Measurements from ENCODE around the gene RILPL2. TPM values are rescaled to one million over a fixed set of nuclear protein-coding genes. Genes with fewer than 3 reads are reported as not detected.
A peak's percentile ranks its signal among the peaks of the same experiment; 100 is the strongest.

The RILPL2 gene
- total and polyA plus RNA-seq, 9 of the 15 experiments (the other 6 are each of a cell fraction or from before 2014, with no cell fraction given), result 0.61 to 5.8 (median 4.3) TPM

DNA sequence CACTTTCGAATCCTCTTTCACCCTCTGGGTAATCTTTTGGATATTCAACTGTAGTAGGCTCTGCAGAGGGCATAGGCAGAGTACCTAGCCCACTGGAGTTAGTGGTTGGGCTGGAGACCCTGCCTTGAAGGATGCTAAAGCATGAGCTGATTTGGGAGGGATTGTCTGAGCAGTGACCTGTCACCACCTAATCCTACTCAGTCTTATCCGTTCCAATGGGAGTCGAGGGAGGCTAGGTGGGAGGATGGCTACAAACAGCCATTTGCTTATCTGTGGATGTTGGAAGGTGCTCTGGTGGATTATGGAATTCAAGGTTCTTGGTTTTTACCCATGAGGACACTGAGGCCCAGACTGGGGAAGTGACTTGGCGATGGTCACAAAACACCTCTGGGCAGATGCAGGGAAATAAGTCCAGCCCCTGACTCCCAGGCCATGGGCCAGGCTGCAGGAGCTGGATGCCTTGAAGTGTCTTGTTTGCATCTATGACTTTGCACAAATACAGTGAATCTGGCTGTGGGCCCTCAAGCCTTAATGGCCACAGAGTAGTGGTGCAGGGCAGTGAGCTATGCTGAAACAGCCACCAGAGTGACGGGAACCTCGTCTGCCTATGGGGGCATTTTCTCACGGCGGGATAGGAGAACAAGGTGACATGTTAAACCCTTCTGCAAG, 48.8 kb downstream of the RILPL2 start (continued):
- TF ChIP-seq SIN3B (IDR thresholded peaks at IDR 0.05; ENCODE audit: low read depth) (no peak), NRF1 (conservative IDR thresholded peaks at IDR 0.05 in 1 of 2, IDR thresholded peaks at IDR 0.05 in 1 of 2) (peak; percentile 24 to 33; a peak in 2 of 4 replicates), NELFE (IDR thresholded peaks at IDR 0.05; ENCODE audit: insufficient read depth, insufficient read length) (no peak), TCF3 (CRISPR knock-in tag; IDR thresholded peaks at IDR 0.05) (peak; percentile 80), DMBX1 (CRISPR knock-in tag; IDR thresholded peaks at IDR 0.05; ENCODE audit: borderline replicate concordance) (peak; percentile 69; the same call in 1 of the 2 replicates), BRD4 (IDR thresholded peaks at IDR 0.05) (no peak), ZNF23 (CRISPR knock-in tag; IDR thresholded peaks at IDR 0.05) (no peak), U2AF1 (optimal IDR thresholded peaks at IDR 0.05; ENCODE audit: low read depth, low read length) (no peak), YBX1 (IDR thresholded peaks at IDR 0.05) (no peak), CBX1 (IDR thresholded peaks at IDR 0.05; ENCODE audit: low read depth) (no peak), SUPT5H (IDR thresholded peaks at IDR 0.05) (0 out of 2 replicates have a peak, but pooled peaks have one; percentile 17), RCOR1 (IDR thresholded peaks at IDR 0.05; ENCODE audit: borderline replicate concordance in 1 of 2, low read depth in 2 of 2, low read length in 2 of 2) (peak; percentile 58 to 92; a peak in 3 of 4 replicates), ZNF143 (CRISPR knock-in tag; IDR thresholded peaks at IDR 0.05) (no peak), SMARCE1 (IDR thresholded peaks at IDR 0.05) (no peak; the same call in 1 of the 2 replicates), ZFX (CRISPR knock-in tag; IDR thresholded peaks at IDR 0.05) (peak; percentile 67)
- TF ChIP-seq, protein P1, sequence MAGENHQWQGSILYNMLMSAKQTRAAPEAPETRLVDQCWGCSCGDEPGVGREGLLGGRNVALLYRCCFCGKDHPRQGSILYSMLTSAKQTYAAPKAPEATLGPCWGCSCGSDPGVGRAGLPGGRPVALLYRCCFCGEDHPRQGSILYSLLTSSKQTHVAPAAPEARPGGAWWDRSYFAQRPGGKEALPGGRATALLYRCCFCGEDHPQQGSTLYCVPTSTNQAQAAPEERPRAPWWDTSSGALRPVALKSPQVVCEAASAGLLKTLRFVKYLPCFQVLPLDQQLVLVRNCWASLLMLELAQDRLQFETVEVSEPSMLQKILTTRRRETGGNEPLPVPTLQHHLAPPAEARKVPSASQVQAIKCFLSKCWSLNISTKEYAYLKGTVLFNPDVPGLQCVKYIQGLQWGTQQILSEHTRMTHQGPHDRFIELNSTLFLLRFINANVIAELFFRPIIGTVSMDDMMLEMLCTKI (IDR thresholded peaks at IDR 0.05; ENCODE audit: partially characterized antibody), result no peak
- TF ChIP-seq, protein P2, sequence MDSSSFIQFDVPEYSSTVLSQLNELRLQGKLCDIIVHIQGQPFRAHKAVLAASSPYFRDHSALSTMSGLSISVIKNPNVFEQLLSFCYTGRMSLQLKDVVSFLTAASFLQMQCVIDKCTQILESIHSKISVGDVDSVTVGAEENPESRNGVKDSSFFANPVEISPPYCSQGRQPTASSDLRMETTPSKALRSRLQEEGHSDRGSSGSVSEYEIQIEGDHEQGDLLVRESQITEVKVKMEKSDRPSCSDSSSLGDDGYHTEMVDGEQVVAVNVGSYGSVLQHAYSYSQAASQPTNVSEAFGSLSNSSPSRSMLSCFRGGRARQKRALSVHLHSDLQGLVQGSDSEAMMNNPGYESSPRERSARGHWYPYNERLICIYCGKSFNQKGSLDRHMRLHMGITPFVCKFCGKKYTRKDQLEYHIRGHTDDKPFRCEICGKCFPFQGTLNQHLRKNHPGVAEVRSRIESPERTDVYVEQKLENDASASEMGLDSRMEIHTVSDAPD (CRISPR knock-in tag; IDR thresholded peaks at IDR 0.05), result 0 out of 2 replicates have a peak, but pooled peaks have one; percentile 33
- TF ChIP-seq, protein P3, sequence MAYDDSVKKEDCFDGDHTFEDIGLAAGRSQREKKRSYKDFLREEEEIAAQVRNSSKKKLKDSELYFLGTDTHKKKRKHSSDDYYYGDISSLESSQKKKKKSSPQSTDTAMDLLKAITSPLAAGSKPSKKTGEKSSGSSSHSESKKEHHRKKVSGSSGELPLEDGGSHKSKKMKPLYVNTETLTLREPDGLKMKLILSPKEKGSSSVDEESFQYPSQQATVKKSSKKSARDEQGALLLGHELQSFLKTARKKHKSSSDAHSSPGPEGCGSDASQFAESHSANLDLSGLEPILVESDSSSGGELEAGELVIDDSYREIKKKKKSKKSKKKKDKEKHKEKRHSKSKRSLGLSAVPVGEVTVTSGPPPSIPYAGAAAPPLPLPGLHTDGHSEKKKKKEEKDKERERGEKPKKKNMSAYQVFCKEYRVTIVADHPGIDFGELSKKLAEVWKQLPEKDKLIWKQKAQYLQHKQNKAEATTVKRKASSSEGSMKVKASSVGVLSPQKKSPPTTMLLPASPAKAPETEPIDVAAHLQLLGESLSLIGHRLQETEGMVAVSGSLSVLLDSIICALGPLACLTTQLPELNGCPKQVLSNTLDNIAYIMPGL (CRISPR knock-in tag; IDR thresholded peaks at IDR 0.05), result no peak
- TF ChIP-seq, protein P4, sequence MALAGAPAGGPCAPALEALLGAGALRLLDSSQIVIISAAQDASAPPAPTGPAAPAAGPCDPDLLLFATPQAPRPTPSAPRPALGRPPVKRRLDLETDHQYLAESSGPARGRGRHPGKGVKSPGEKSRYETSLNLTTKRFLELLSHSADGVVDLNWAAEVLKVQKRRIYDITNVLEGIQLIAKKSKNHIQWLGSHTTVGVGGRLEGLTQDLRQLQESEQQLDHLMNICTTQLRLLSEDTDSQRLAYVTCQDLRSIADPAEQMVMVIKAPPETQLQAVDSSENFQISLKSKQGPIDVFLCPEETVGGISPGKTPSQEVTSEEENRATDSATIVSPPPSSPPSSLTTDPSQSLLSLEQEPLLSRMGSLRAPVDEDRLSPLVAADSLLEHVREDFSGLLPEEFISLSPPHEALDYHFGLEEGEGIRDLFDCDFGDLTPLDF (CRISPR knock-in tag; IDR thresholded peaks at IDR 0.05), result peak; percentile 58; the same call in 1 of the 2 replicates

Measured in K562 (cell line).